ENCODE data around the gene PNPLA7.
"Not testable (repeated sequence)": the region's sequence is repeated elsewhere in the genome, so short reads cannot be mapped to it uniquely, and the experiment has no call there.

Gene PNPLA7

DNA sequence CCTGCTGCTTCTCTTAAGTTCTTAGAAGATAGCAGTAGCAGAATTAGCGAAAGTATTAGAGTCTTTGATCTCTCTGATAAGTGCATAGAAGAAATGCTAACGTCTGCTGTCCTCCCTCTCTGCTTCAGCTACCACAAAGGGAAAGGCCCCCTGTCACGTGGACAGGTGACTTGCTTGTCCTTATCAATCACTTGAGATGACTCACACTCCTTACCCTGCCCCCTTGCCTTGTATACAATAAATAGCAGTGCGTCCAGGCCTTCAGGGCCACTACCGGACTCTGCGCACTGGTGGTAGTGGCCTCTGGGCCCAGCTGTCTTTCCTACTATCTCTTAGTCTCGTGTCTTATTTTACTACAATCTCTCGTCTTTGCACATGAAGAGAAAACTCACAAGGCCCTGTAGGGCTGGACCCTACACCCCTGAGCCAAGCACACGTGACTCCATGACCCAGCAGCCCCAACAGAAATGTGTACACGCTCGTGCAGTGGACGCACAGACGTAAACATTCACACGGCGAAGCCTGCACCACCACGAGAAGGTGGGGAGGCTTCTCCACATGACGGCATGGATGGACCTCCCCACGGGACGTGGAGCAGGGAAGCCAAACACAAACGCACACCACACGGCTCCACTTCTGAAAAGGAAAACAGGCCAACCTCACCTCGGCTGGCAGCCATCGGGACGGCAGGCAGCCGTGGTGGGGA lies 38.3 kb downstream of the PNPLA7 start:
- no peak for DNase-seq

- not testable (repeated sequence) for DNase-seq
Observed at GRCh38 chr9:137511126-137511525, 39.1 kb downstream of the PNPLA7 start.

DNA sequence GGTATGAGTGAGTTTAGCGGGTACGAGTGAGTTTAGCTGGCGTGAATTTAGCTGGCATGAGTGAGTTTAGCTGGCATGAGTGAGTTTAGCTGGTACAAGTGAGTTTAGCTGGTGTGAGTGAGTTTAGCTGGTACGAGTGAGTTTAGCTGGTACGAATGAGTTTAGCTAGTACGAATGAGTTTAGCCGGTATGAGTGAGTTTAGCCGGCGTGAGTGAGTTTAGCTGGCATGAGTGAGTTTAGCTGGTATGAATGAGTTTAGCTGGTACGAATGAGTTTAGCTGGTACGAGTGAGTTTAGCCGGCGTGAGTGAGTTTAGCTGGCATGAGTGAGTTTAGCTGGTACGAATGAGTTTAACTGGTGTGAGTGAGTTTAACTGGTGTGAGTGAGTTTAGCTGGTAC lies 41.0 kb downstream of the PNPLA7 start:
- DNase-seq, result no peak

GRCh38 chr9:137506702-137507171 lies 43.5 kb downstream of the PNPLA7 start:
- DNase-seq, result peak; percentile 17

DNA sequence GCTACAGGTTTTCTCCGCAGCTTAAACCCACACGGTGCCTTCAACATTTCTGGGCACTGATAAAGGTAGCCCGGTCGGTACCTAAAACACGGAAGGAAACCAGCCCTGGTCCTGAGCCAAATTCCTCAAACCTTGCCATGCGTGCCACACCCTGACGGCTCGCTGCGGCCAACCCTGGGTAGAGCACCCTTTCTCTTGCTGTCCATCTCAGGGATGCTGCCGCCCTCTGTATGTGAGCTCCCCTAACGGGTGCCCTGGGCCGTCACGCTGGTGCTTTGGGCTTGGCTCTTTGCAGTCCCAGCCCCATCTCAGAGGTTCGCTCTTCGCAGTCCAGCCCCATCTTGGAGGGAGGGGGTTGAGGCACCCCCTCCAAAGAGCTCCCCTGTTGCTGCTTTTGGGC lies 43.9 kb downstream of the PNPLA7 start:
- DNase-seq, result no peak

- no peak for DNase-seq
Observed at GRCh38 chr9:137505421-137506140, 44.6 kb downstream of the PNPLA7 start.

- no peak for DNase-seq
Observed at GRCh38 chr9:137504432-137504777, 45.8 kb downstream of the PNPLA7 start.

GRCh38 chr9:137502008-137502911 lies 47.9 kb downstream of the PNPLA7 start:
- DNase-seq, result no peak

DNA sequence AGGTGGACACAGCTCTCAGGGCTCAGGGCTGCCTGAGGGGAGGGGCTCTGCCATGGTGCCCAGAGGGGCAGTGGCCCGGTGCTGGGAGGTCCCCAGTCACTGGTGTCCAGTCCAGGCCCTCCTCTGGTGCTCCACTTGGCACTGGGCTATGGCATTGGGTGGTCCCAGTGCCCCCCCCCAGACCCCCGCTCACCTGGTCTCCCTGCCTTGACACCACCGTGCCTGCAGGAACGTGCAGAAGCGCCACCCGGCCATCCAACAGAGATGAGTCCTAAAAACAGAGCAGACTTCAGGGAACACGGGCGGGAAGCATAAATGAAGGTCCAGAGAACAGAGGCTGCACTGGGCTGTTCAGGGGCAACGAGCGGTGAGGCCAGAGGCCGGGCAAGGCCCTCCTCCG lies 48.7 kb downstream of the PNPLA7 start:
- DNase-seq, result no peak

GRCh38 chr9:137500666-137501397 lies 49.4 kb downstream of the PNPLA7 start:
- no peak for DNase-seq

GRCh38 chr9:137499858-137500661 lies 50.1 kb downstream of the PNPLA7 start:
- DNase-seq, result no peak

DNA sequence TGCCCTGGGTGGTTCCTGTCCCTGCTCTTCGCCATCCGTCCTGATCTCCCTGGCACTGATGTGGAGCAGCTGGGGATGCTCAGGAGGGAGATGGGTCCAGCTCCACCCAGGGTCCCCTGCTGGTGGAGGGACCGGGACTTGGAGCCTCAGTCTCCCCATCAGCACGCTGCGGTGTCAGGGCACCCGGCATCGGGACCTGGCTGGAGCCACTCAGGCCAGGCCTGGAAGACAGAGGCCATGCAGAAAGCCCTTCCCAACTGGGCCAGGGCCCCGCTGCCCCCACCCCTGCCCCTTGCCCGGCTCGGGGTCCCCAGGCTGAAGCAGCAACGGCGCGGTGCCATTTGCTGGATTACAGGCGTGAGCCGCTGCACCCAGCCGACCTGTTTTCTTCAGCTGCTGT lies 50.8 kb downstream of the PNPLA7 start:
- DNase-seq, result no peak

DNA sequence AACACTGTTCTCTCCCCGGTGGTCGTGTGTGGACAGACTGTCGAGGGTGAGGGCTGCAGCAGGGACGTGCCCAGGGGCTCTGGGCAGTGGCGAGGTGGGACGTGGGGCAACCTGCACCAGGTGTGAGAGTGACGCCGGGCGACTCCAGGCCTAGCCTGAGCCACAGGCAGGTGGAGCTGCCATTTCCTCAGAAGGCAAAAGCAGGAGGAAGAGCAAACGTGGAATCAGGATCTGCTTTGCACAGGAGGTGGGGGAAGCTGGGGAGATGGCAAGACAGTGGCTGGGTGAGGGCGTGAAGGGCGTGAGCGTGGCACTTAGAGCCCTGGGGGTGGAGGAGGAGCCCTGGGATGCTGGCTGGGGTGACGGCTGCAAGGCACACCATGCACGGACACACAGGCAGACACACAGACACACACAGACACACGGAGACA lies 51.5 kb downstream of the PNPLA7 start:
- no peak for DNase-seq

GRCh38 chr9:137497921-137498719 lies 52.1 kb downstream of the PNPLA7 start:
- DNase-seq, result no peak

GRCh38 chr9:137496601-137497375 lies 53.4 kb downstream of the PNPLA7 start:
- DNase-seq, result no peak

DNA sequence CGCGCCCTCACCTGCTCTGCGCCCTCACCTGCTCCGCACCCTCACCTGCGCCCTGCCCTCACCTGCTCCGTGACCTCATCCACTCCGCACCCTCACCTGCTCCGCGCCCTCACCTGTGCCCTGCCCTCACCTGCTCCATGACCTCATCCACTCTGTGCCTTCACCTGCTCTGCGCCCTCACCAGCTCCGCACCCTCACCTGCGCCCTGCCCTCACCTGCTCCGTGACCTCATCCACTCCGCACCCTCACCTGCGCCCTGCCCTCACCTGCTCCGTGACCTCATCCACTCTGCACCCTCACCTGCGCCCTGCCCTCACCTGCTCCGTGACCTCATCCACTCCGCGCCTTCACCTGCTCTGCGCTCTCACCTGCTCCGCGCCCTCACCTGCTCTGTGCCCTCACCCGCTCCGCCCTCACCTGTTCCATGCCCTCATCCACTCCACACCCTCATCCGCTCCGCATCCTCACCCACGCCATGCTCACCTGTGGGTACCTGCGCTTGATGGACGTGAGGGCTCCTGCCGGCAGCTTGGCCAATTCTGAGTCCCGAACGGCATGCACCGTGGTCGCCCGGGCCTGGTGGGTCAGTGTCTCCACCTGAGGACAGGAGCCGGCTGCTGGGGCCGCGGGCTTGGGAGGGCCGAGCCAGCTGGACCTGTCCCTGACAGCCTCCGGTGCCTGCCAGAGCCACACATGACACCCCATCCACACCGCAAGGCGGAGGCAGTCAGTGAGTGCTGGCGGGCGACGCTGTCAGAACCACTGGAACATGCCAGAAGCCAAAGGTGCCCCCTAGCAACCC lies 55.5 kb downstream of the PNPLA7 start:
- DNase-seq, result no peak

GRCh38 chr9:137494104-137494544 lies 56.1 kb downstream of the PNPLA7 start:
- DNase-seq, result no peak

GRCh38 chr9:137493364-137494103 lies 56.7 kb downstream of the PNPLA7 start:
- DNase-seq, result no peak
